ENCODE data around the gene ATF6. TPM values are rescaled to one million over a fixed set of nuclear protein-coding genes. Genes with fewer than 3 reads are reported as not detected.

ATF6 gene
- polyA plus RNA-seq, 2 donors: 2.5 to 6.5 TPM

DNA sequence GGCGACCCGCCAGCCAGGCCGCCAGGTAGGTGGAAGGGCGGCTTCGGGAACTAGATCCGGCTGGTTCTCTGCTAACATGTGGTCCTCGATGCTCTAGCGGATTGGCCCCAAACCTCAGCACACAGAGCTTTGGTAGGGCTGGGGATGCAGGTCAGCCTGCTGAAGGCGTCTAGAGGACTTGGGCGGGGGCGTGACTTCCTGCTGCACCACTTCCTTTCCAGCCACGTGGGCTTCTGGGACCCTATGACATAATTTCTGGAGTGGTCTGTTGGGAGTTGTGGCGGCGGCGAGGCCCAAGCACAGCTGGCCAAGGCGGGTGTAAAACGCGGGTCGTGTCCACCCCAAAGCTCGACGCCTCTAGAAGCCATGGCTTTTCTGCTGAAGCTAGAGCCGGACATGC, 124.5 kb downstream of the ATF6 start:
- Histone ChIP-seq H3K4me1 (ENCODE audit: control insufficient read depth in 2 of 2, insufficient read depth in 2 of 2, low read length in 1 of 2) (no peaks in the 10 kb centered on the region), H3K4me3 (ENCODE audit: low read depth in 1 of 2, low read length in 2 of 2) (no peak overlapping the region), H3K9me3 (ENCODE audit: control insufficient read depth in 2 of 2, insufficient read depth in 1 of 2, low read depth in 1 of 2, low read length in 1 of 2) (no peaks in the 10 kb centered on the region), H3K36me3 (ENCODE audit: control insufficient read depth in 2 of 2, insufficient read depth in 2 of 2, low read length in 1 of 2) (peaks cover 0 to 11% of the 10 kb centered on the region in 2 donors), H3K27ac (ENCODE audit: low read depth in 2 of 2, low read length in 1 of 2) (no peak overlapping the region), H3K27me3 (ENCODE audit: control insufficient read depth in 1 of 2, insufficient read depth in 2 of 2, low read length in 2 of 2) (no peaks in the 10 kb centered on the region)
- WGBS, 2 donors: 96 to 97% methylated on average over 22 of the region's 22 CpGs

DNA sequence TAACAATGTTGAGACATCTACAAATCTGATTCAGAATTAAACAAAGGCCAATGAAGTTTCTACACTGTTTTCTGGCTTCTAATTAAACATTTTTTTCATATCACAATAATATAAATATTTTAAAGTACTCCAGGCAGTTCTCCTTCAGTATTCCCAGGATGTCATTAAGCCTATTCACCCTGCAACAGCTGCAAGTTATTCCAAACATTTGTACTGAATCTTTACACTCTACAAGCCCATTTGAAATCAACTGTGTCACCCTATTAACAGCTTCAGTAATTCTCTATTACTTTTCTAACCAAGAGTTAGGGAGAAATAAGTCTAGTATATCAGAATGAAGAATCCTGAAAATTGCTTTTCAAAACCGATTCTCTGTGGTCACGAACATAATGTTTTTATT, 133.0 kb downstream of the ATF6 start:
- Histone ChIP-seq H3K27ac (ENCODE audit: low read depth in 2 of 2, low read length in 1 of 2) (no peak overlapping the region), H3K4me3 (ENCODE audit: low read depth in 1 of 2, low read length in 2 of 2) (no peak overlapping the region), H3K36me3 (ENCODE audit: control insufficient read depth in 2 of 2, insufficient read depth in 2 of 2, low read length in 1 of 2) (no peaks in the 10 kb centered on the region), H3K9me3 (ENCODE audit: control insufficient read depth in 2 of 2, insufficient read depth in 1 of 2, low read depth in 1 of 2, low read length in 1 of 2) (no peaks in the 10 kb centered on the region), H3K27me3 (ENCODE audit: control insufficient read depth in 1 of 2, insufficient read depth in 2 of 2, low read length in 2 of 2) (no peaks in the 10 kb centered on the region), H3K4me1 (ENCODE audit: control insufficient read depth in 2 of 2, insufficient read depth in 2 of 2, low read length in 1 of 2) (no peaks in the 10 kb centered on the region)
- WGBS, 2 donors: 85 to 90% methylated on average over 2 of the region's 2 CpGs

DNA sequence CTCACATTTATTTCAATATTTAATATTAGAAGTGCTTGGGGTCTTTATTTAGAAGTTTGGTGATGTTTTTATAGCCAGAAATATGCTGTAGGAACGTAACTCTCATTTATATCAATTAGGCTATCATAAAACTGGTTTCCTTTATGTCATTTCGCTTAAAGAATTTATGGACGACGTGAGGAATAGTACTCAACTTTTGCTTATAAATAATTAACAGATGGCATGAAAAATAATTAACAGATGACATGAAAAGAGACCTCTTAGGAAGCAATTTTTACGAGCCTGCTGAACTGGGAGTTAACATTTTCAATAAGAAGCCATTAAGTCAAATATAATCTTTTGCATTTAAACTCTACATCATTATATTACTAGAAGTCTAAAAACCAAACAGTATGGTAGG, 134.0 kb downstream of the ATF6 start:
- no peaks in the 10 kb centered on the region for H3K36me3 ChIP-seq (ENCODE audit: control insufficient read depth in 2 of 2, insufficient read depth in 2 of 2, low read length in 1 of 2)
- no peak overlapping the region for H3K4me3 ChIP-seq (ENCODE audit: low read depth in 1 of 2, low read length in 2 of 2)
- H3K4me1 ChIP-seq (ENCODE audit: control insufficient read depth in 2 of 2, insufficient read depth in 2 of 2, low read length in 1 of 2): no peaks in the 10 kb centered on the region
- H3K9me3 ChIP-seq (ENCODE audit: control insufficient read depth in 2 of 2, insufficient read depth in 1 of 2, low read depth in 1 of 2, low read length in 1 of 2): no peaks in the 10 kb centered on the region
- H3K27ac ChIP-seq (ENCODE audit: low read depth in 2 of 2, low read length in 1 of 2): no peak overlapping the region
- no peaks in the 10 kb centered on the region for H3K27me3 ChIP-seq (ENCODE audit: control insufficient read depth in 1 of 2, insufficient read depth in 2 of 2, low read length in 2 of 2)
- 90 to 94% methylated on average over 5 of the region's 5 CpGs for WGBS, 2 donors

DNA sequence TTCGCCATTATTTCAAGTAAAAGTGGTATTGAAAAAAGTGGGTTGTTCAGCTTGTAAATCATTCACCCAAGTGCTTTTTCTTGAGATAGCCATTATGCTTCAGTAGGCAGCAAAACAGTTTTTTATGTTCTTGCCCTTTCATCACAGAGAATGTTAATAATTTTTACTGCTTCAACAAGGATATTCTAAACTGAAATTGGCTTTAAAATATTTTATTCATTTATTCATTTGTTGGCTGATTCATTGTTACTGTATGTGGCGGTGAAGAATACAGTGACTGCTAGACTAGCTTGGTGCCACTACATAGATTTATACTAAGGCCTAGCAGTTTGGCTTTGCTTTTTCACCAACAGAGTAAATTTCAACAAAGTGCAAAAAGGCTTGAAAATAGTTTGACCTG, 136.1 kb downstream of the ATF6 start:
- 94 to 98% methylated on average over 2 of the region's 2 CpGs for WGBS, 2 donors
- Histone ChIP-seq H3K36me3 (ENCODE audit: control insufficient read depth in 2 of 2, insufficient read depth in 2 of 2, low read length in 1 of 2) (no peaks in the 10 kb centered on the region), H3K27me3 (ENCODE audit: control insufficient read depth in 1 of 2, insufficient read depth in 2 of 2, low read length in 2 of 2) (no peaks in the 10 kb centered on the region), H3K27ac (ENCODE audit: low read depth in 2 of 2, low read length in 1 of 2) (no peak overlapping the region), H3K9me3 (ENCODE audit: control insufficient read depth in 2 of 2, insufficient read depth in 1 of 2, low read depth in 1 of 2, low read length in 1 of 2) (no peaks in the 10 kb centered on the region), H3K4me1 (ENCODE audit: control insufficient read depth in 2 of 2, insufficient read depth in 2 of 2, low read length in 1 of 2) (no peaks in the 10 kb centered on the region), H3K4me3 (ENCODE audit: low read depth in 1 of 2, low read length in 2 of 2) (no peak overlapping the region)

DNA sequence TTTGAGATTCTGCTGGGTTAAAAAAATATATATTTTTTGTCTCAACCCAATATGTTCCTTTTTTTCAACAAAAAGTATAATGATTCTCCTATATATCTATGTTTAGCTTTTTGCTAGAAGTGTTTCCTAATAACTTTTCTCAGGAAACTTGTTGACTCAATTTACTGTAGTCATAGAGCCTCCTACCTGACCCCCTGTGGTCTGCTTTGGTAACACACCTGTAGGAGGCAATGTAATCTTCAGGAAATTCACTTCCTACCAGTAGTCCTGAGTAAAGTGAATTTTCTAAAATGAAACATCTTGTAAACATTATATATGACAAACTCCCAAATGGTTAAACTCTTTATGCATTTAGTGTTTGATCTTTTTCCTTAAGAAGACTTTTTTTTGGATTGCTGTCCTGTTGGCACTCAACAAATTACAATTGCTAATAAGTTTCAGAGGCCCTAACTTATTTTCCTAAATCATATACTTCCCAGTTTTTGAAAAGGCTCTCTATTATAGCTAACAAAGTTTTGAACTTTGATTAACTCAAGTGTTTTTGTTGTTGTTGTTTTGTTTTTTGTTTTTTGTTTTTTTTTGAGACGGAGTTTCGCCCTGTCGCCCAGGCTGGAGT, 139.3 kb downstream of the ATF6 start:
- Histone ChIP-seq H3K27ac (ENCODE audit: low read depth in 2 of 2, low read length in 1 of 2) (no peak overlapping the region), H3K9me3 (ENCODE audit: control insufficient read depth in 2 of 2, insufficient read depth in 1 of 2, low read depth in 1 of 2, low read length in 1 of 2) (no peaks in the 10 kb centered on the region), H3K27me3 (ENCODE audit: control insufficient read depth in 1 of 2, insufficient read depth in 2 of 2, low read length in 2 of 2) (no peaks in the 10 kb centered on the region), H3K36me3 (ENCODE audit: control insufficient read depth in 2 of 2, insufficient read depth in 2 of 2, low read length in 1 of 2) (no peaks in the 10 kb centered on the region), H3K4me3 (ENCODE audit: low read depth in 1 of 2, low read length in 2 of 2) (no peak overlapping the region), H3K4me1 (ENCODE audit: control insufficient read depth in 2 of 2, insufficient read depth in 2 of 2, low read length in 1 of 2) (no peaks in the 10 kb centered on the region)
- WGBS, 2 donors: 97 to 99% methylated on average over 3 of the region's 3 CpGs

DNA sequence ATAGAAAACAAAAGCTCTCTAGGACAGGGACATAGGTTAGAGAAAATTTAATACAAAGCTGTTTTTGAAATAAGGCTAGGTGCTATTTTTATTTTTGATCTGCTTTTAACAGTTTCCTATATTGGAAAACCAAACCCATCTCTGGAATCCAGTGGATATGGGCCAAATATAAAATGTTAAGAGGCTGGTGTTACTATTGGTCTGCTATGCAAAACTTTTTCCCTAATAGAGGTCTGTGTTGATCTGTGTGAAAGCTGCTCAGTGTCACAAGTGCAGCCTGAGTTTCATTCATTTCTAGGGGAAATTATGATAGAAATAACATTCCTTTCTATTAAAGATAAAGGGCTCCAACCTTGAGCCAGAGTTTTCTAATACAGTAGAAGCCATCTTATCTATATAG, 141.1 kb downstream of the ATF6 start:
- Histone ChIP-seq H3K36me3 (ENCODE audit: control insufficient read depth in 2 of 2, insufficient read depth in 2 of 2, low read length in 1 of 2) (no peaks in the 10 kb centered on the region), H3K4me1 (ENCODE audit: control insufficient read depth in 2 of 2, insufficient read depth in 2 of 2, low read length in 1 of 2) (no peaks in the 10 kb centered on the region), H3K27me3 (ENCODE audit: control insufficient read depth in 1 of 2, insufficient read depth in 2 of 2, low read length in 2 of 2) (no peaks in the 10 kb centered on the region), H3K9me3 (ENCODE audit: control insufficient read depth in 2 of 2, insufficient read depth in 1 of 2, low read depth in 1 of 2, low read length in 1 of 2) (no peaks in the 10 kb centered on the region), H3K27ac (ENCODE audit: low read depth in 2 of 2, low read length in 1 of 2) (no peak overlapping the region), H3K4me3 (ENCODE audit: low read depth in 1 of 2, low read length in 2 of 2) (no peak overlapping the region)

DNA sequence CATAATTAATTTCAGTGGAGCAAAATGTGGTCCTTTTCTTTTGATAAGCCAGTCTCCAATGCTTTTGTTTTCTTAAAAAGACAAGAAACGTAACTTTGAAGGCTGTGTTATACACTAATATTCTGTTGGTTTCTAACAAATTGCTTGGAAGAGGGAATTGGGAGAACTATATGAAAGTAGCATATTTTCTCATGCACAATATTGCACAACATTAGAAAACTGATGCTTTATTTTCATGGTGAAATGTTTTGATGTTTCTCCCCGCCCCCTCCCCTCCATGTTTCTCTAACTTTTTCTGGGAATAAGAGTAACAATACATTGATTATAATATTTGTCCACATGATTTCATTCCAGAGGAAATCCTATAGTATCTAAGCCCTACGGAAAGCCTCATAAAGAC, 142.1 kb downstream of the ATF6 start:
- H3K9me3 ChIP-seq (ENCODE audit: control insufficient read depth in 2 of 2, insufficient read depth in 1 of 2, low read depth in 1 of 2, low read length in 1 of 2): no peaks in the 10 kb centered on the region
- 95 to 97% methylated on average over 3 of the region's 3 CpGs for WGBS, 2 donors
- no peaks in the 10 kb centered on the region for H3K36me3 ChIP-seq (ENCODE audit: control insufficient read depth in 2 of 2, insufficient read depth in 2 of 2, low read length in 1 of 2)
- no peak overlapping the region for H3K27ac ChIP-seq (ENCODE audit: low read depth in 2 of 2, low read length in 1 of 2)
- no peaks in the 10 kb centered on the region for H3K27me3 ChIP-seq (ENCODE audit: control insufficient read depth in 1 of 2, insufficient read depth in 2 of 2, low read length in 2 of 2)
- no peak overlapping the region for H3K4me3 ChIP-seq (ENCODE audit: low read depth in 1 of 2, low read length in 2 of 2)
- H3K4me1 ChIP-seq (ENCODE audit: control insufficient read depth in 2 of 2, insufficient read depth in 2 of 2, low read length in 1 of 2): no peaks in the 10 kb centered on the region

DNA sequence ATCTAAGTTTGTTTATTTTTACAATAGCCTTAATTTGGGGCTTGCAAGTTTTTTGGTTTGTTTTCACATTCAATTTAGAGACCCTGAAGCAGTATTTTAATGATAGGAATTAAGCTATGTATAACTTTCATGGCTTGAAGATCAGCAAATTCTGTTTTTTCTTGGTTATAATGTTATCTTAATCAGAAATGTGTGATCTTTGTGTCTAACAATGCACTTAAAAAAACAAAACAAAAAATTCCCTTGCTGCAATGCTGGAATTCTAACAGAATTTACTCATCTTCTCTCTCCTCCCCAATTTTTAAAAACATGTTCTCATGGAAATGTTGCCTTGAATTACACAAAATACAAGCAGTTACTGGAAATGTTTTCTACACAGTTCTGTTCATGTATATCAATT, 144.5 kb downstream of the ATF6 start:
- Histone ChIP-seq H3K27me3 (ENCODE audit: control insufficient read depth in 1 of 2, insufficient read depth in 2 of 2, low read length in 2 of 2) (no peaks in the 10 kb centered on the region), H3K4me1 (ENCODE audit: control insufficient read depth in 2 of 2, insufficient read depth in 2 of 2, low read length in 1 of 2) (no peaks in the 10 kb centered on the region), H3K36me3 (ENCODE audit: control insufficient read depth in 2 of 2, insufficient read depth in 2 of 2, low read length in 1 of 2) (peaks cover 0 to 3% of the 10 kb centered on the region in 2 donors), H3K27ac (ENCODE audit: low read depth in 2 of 2, low read length in 1 of 2) (no peak overlapping the region), H3K4me3 (ENCODE audit: low read depth in 1 of 2, low read length in 2 of 2) (no peak overlapping the region), H3K9me3 (ENCODE audit: control insufficient read depth in 2 of 2, insufficient read depth in 1 of 2, low read depth in 1 of 2, low read length in 1 of 2) (no peaks in the 10 kb centered on the region)

DNA sequence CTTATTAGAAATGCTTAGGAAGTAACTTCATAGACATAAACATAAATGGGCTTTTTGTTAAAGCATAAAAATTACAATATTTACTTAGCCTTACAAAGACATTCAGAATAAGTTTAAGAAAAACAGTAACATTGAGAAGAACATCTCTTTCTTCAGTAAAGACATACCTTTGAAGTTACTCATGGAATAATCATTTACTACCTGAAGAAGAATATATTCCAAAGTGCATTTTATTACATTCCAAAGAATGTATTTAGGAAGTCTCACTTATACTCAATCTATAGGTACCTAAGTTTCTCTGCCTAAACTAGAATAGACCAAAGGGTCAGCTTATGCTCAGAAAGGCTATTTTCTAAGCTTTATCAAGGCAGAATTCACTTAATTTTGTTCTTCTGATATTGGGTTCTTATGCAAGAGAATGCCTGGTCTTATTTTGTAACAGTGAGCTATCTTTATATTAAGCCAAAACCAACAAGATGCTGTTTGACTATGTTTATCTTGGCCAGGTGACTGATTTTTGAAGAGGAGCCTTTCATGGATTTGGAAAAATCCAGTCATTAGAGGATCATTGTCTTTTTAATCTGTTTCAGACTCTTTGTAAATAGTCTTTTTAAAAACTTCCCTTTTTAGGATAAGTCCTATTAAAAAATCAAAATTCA, 147.5 kb downstream of the ATF6 start:
- Histone ChIP-seq H3K36me3 (ENCODE audit: control insufficient read depth in 2 of 2, insufficient read depth in 2 of 2, low read length in 1 of 2) (peaks cover 2 to 3% of the 10 kb centered on the region in 2 donors), H3K9me3 (ENCODE audit: control insufficient read depth in 2 of 2, insufficient read depth in 1 of 2, low read depth in 1 of 2, low read length in 1 of 2) (no peaks in the 10 kb centered on the region), H3K27me3 (ENCODE audit: control insufficient read depth in 1 of 2, insufficient read depth in 2 of 2, low read length in 2 of 2) (no peaks in the 10 kb centered on the region), H3K4me3 (ENCODE audit: low read depth in 1 of 2, low read length in 2 of 2) (no peak overlapping the region), H3K4me1 (ENCODE audit: control insufficient read depth in 2 of 2, insufficient read depth in 2 of 2, low read length in 1 of 2) (no peaks in the 10 kb centered on the region), H3K27ac (ENCODE audit: low read depth in 2 of 2, low read length in 1 of 2) (no peak overlapping the region)

DNA sequence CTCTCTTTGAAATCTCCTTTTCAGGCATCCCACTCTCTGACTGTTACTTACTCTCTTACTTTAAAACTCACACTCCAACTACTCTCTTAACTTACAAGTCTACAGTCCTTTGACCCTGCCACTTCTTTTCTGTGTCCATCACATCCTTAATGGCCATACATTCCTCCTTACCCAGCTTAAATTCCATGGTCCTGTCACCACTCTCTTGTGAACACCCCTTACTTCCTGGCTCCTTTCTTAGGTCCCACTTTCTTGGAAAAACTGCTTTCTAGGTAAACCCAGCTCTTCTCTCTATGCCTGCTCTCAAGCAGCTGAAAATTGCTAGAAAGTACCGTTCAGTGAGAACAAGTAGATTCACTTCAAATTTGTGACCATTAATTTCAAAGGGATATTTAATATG, 148.5 kb downstream of the ATF6 start:
- H3K4me1 ChIP-seq (ENCODE audit: control insufficient read depth in 2 of 2, insufficient read depth in 2 of 2, low read length in 1 of 2): no peaks in the 10 kb centered on the region
- WGBS, 2 donors: 97 to 98% methylated on average over 1 of the region's 1 CpG
- no peak overlapping the region for H3K4me3 ChIP-seq (ENCODE audit: low read depth in 1 of 2, low read length in 2 of 2)
- H3K27me3 ChIP-seq (ENCODE audit: control insufficient read depth in 1 of 2, insufficient read depth in 2 of 2, low read length in 2 of 2): no peaks in the 10 kb centered on the region
- H3K27ac ChIP-seq (ENCODE audit: low read depth in 2 of 2, low read length in 1 of 2): no peak overlapping the region
- no peaks in the 10 kb centered on the region for H3K9me3 ChIP-seq (ENCODE audit: control insufficient read depth in 2 of 2, insufficient read depth in 1 of 2, low read depth in 1 of 2, low read length in 1 of 2)
- H3K36me3 ChIP-seq (ENCODE audit: control insufficient read depth in 2 of 2, insufficient read depth in 2 of 2, low read length in 1 of 2): peaks cover 2 to 3% of the 10 kb centered on the region in 2 donors
